Cardiac muscle cell (in vitro differentiated cells and primary cell): ENCODE results near the gene TRMT1. TPM values are rescaled to one million over a fixed set of nuclear protein-coding genes. Genes with fewer than 3 reads are reported as not detected.

Experiments used
- DNase-seq, 2 donors: peaks; one replicate each; pipeline versions ENCODE4 v3.0.0 to v3.0.0-alpha.2; 2010 to 2017; ENCODE audit warnings: low read depth in 1 of 2, low spot score in 1 of 2
- H3K27ac ChIP-seq: fragments of 200-600 bp; sonication (generic); 2 replicates; pipeline ENCODE4 v1.5.1; 2016
- H3K27me3 ChIP-seq: fragments of 200-600 bp; sonication (generic); 2 replicates; pipeline ENCODE4 v1.6.0; 2016; ENCODE audit warnings: control low read depth
- H3K36me3 ChIP-seq: fragments of 200-600 bp; sonication (generic); 2 replicates; pipeline ENCODE4 v1.5.1; 2016; ENCODE audit warnings: control low read depth
- H3K4me1 ChIP-seq: fragments of 200-600 bp; sonication (generic); 2 replicates; pipeline ENCODE4 v1.8.1; 2017; ENCODE audit warnings: low read depth, mild to moderate bottlenecking, mixed run types
- H3K4me3 ChIP-seq: fragments of 200-600 bp; sonication (generic); 2 replicates; pipeline ENCODE4 v1.5.1; 2016; ENCODE audit warnings: mild to moderate bottlenecking
- H3K9me3 ChIP-seq: fragments of 200-600 bp; sonication (generic); 2 replicates; pipeline ENCODE4 v1.5.1; 2017; ENCODE audit warnings: low read depth, mild to moderate bottlenecking, control low read depth
- polyA plus RNA-seq: library from polyadenylated mRNA; unstranded; fragments of >200 nt; fragmentation: Nextera tagmentation; extraction: Ambion mirVana; gene quantifications from 2 replicates; pipeline ENCODE4 v1.2.1, GENCODE V29; 2016
- total RNA-seq: library from RNA; depleted of rRNA; stranded (reverse); fragments of >200 nt; gene quantifications from 2 replicates; pipeline ENCODE4 v1.2.3, GENCODE V29; 2016
- TF ChIP-seq, protein P1 (sequence below): IDR thresholded peaks from 2 replicates; pipeline ENCODE4 v1.5.1; 2012; ENCODE audit warnings: low read depth, mild to moderate bottlenecking, low read length

The TRMT1 gene
- total and polyA plus RNA-seq, 2 experiments from 2014 or later = 48.5 to 56.0 TPM

DNA sequence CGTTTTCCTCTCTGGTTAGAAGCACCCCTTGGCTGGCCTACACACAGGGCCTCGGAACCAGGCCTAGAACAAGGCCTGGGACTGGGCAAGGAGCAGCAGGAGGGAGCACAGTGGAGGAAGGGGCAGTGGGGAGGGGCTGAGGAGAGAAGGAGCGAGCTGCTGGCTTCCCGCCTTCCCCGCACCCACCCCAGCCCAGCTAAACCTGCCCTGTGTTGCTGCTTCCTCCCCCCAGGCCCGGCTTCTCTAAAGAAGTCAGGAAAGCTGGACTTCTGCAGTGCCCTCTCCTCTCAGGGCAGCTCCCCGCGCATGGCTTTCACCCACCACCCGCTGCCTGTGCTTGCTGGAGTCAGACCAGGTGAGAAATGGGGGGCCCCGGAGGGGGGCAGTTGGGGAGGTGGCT is 38.2 kb downstream of the TRMT1 start:
- peaks cover 5% of the 10 kb centered on the region for H3K4me1 ChIP-seq

DNA sequence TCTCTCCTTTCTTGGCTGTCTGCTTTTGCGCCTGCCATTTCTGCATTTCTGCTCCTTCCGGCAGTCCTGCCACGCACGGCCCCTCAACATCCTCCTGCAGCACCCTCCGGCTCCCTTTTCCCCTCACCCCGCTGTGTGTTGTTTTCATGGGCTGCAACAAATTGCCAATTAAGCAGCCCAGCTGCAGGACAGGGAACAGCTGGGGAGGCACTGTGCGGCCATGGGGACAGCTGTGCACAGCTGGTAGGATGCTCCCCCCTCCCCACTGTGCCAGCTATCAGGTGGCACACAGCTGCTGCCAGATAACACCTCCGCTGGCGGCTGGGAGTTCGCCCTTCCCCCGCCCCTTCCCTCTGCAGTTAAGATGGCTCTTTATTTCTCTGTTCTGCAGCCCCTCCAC is 39.3 kb downstream of the TRMT1 start:
- peaks cover 5% of the 10 kb centered on the region for H3K4me1 ChIP-seq
- TF ChIP-seq, protein P1, sequence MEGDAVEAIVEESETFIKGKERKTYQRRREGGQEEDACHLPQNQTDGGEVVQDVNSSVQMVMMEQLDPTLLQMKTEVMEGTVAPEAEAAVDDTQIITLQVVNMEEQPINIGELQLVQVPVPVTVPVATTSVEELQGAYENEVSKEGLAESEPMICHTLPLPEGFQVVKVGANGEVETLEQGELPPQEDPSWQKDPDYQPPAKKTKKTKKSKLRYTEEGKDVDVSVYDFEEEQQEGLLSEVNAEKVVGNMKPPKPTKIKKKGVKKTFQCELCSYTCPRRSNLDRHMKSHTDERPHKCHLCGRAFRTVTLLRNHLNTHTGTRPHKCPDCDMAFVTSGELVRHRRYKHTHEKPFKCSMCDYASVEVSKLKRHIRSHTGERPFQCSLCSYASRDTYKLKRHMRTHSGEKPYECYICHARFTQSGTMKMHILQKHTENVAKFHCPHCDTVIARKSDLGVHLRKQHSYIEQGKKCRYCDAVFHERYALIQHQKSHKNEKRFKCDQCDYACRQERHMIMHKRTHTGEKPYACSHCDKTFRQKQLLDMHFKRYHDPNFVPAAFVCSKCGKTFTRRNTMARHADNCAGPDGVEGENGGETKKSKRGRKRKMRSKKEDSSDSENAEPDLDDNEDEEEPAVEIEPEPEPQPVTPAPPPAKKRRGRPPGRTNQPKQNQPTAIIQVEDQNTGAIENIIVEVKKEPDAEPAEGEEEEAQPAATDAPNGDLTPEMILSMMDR = no peak
- H3K36me3 ChIP-seq = no peaks in the 10 kb centered on the region
- no peak overlapping the region for H3K27ac ChIP-seq
- H3K27me3 ChIP-seq = peaks cover 26% of the 10 kb centered on the region
- DNase-seq = no peak
- no peaks in the 10 kb centered on the region for H3K9me3 ChIP-seq
- no peak overlapping the region for H3K4me3 ChIP-seq

More for the DNA sequence above, 38.2 kb downstream of the TRMT1 start:
- no peaks in the 10 kb centered on the region for H3K36me3 ChIP-seq
- H3K27me3 ChIP-seq = peaks cover 24% of the 10 kb centered on the region
- H3K9me3 ChIP-seq = no peaks in the 10 kb centered on the region
- no peak overlapping the region for H3K4me3 ChIP-seq
- H3K27ac ChIP-seq = no peak overlapping the region
- no peak for DNase-seq
- TF ChIP-seq, protein P1 = no peak

DNA sequence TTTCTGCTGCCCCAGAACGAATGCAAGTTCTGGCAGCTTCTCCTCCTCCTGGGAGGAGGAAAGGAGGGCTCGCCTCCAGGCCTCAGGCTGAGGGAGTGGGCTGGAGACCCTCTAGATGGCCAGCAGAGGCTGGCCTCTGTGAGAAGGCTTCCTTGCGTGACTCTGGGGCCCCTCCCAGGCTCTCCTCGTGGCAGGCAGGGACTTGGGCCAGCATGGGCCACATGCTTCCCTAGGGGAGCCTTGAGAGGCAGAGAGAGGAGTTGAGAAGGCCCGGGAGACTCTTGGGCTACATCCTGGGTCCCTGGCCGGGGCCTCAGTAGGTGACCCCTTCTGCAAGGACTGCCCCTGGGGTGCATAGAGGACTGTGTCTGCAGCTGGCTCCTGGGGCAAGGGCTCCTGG is 39.8 kb downstream of the TRMT1 start:
- no peak overlapping the region for H3K4me3 ChIP-seq
- DNase-seq = no peak
- TF ChIP-seq, protein P1 = no peak
- peaks cover 5% of the 10 kb centered on the region for H3K4me1 ChIP-seq
- no peaks in the 10 kb centered on the region for H3K36me3 ChIP-seq
- H3K27ac ChIP-seq = no peak overlapping the region
- H3K9me3 ChIP-seq = no peaks in the 10 kb centered on the region
- H3K27me3 ChIP-seq = peaks cover 30% of the 10 kb centered on the region

DNA sequence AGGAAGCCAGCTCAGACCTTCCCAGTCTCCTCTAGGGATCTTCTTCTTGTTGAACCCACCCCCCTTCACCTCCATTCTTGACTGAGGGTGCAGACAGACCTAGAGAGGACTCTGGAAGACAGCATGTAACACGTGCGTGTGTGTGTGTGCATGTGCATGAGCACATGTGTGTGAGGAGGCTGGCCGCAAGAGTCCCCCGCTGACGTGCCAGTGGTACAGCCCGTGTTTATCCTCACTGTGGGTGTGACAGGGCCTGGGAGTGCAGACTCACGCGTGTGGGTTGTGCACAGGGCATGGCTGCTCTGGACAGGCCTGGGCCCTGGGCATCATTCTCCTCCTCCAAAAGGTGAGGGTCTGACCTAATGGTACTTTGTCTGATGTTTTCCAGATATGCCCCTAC is 40.2 kb downstream of the TRMT1 start:
- Histone ChIP-seq H3K9me3 (no peaks in the 10 kb centered on the region), H3K4me3 (no peak overlapping the region), H3K27ac (no peak overlapping the region), H3K36me3 (no peaks in the 10 kb centered on the region), H3K27me3 (peaks cover 35% of the 10 kb centered on the region), H3K4me1 (peaks cover 5% of the 10 kb centered on the region)
- TF ChIP-seq, protein P1 = no peak
- no peak for DNase-seq

DNA sequence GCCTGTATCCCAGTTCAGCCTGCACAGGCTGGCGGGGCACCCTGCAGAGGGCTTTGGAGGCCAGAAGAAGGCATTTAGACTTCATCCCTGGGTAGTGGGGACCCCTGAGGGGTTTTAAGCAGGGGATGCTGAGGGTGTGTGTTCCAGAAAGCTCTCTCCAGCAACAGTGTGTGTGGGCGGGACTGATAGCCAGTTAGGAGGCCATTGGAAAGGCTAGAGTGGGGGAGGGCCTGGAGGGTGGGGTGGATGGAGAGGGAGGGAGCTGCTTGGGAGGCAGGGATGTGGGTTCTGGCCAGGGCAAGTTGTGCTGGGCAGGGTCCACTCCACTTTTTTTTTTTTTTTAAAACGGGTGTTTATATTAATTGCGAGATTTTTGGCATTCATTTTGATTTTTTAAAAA is 42.2 kb downstream of the TRMT1 start:
- peaks cover 5% of the 10 kb centered on the region for H3K4me1 ChIP-seq
- H3K4me3 ChIP-seq = no peak overlapping the region
- H3K36me3 ChIP-seq = no peaks in the 10 kb centered on the region
- TF ChIP-seq, protein P1 = no peak
- H3K27ac ChIP-seq = no peak overlapping the region
- no peak for DNase-seq
- peaks cover 54% of the 10 kb centered on the region for H3K27me3 ChIP-seq
- H3K9me3 ChIP-seq = no peaks in the 10 kb centered on the region

DNA sequence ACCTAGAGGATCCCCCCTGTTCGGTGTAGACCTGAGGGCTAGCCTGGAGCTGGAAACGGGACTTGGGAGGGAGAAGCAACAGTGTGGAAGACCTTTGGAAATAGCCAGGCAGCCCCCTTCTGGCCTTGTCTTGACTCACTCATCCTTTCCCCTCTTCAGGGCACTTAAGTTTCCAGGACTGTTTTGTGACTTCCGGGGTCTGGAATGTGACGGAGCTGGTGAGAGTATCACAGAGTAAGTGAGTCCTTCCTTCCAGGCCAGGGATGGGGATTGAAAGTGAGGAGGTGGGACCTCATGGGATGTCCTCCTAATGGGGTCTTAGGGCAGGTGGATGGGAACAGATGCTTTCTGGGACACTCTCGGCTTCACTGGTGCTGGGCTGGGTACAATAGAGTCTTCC is 43.3 kb downstream of the TRMT1 start:
- DNase-seq = no peak
- peaks cover 66% of the 10 kb centered on the region for H3K27me3 ChIP-seq
- no peak overlapping the region for H3K4me3 ChIP-seq
- TF ChIP-seq, protein P1 = no peak
- H3K27ac ChIP-seq = no peak overlapping the region
- H3K4me1 ChIP-seq = peaks cover 5% of the 10 kb centered on the region
- H3K9me3 ChIP-seq = no peaks in the 10 kb centered on the region
- no peaks in the 10 kb centered on the region for H3K36me3 ChIP-seq
